GM12875 (cell line): ENCODE measurements around the gene PSMD7.

Experiments
- H3K4me3 ChIP-seq: one replicate; pipeline ENCODE4 v1.5.1; 2011; ENCODE audit warnings: low read depth, low read length, control low read depth
- TF ChIP-seq, protein P1 (sequence below): IDR thresholded peaks from 2 replicates; pipeline ENCODE4 v1.5.1; 2011; ENCODE audit warnings: low read depth, mild to moderate bottlenecking, control low read depth, inconsistent platforms, low read length, moderate library complexity, borderline replicate concordance; ENCODE audit not compliant: insufficient read depth

The PSMD7 gene

DNA sequence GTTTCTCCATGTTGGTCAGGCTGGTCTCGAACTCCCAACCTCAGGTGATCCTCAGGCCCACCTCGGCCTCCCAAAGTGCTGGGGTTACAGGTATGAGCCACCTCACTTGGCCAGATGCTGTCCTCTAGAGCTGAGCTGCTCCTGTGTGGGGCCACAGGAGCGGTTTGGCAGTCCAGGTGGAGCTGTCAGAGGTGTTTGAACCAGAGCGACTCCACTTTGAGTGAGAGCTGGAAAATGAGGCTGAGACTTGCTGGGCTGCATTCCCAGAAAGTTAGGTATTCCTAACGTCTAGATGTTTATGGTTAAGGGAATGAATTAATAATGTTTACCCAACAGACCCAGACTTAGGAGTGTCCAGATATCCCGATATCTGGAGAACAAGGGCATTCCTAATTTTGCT lies 16.8 kb upstream of the PSMD7 start:
- H3K4me3 ChIP-seq, result no peak overlapping the region
- TF ChIP-seq, protein P1, sequence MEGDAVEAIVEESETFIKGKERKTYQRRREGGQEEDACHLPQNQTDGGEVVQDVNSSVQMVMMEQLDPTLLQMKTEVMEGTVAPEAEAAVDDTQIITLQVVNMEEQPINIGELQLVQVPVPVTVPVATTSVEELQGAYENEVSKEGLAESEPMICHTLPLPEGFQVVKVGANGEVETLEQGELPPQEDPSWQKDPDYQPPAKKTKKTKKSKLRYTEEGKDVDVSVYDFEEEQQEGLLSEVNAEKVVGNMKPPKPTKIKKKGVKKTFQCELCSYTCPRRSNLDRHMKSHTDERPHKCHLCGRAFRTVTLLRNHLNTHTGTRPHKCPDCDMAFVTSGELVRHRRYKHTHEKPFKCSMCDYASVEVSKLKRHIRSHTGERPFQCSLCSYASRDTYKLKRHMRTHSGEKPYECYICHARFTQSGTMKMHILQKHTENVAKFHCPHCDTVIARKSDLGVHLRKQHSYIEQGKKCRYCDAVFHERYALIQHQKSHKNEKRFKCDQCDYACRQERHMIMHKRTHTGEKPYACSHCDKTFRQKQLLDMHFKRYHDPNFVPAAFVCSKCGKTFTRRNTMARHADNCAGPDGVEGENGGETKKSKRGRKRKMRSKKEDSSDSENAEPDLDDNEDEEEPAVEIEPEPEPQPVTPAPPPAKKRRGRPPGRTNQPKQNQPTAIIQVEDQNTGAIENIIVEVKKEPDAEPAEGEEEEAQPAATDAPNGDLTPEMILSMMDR, result no peak

DNA sequence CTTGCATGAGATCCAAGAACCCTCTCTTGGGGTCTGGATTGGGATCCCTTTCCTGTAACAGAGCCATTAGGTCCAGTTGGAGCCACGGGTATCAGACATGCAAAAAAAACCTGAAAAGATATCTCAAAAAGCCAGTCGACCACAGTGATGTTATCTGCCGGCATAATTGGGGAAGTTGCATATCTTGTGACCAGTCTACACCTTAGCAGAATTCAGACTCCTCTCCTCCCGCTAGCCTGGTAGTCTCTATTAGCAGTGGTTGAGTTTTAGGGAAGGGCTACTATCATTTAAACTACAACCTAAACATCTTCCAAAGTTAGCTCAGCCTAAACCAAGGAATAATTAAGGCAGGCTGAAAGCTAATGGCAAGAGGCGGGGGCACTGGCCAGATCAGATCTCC lies 16.2 kb upstream of the PSMD7 start:
- no peak overlapping the region for H3K4me3 ChIP-seq
- TF ChIP-seq, protein P1, result no peak

DNA sequence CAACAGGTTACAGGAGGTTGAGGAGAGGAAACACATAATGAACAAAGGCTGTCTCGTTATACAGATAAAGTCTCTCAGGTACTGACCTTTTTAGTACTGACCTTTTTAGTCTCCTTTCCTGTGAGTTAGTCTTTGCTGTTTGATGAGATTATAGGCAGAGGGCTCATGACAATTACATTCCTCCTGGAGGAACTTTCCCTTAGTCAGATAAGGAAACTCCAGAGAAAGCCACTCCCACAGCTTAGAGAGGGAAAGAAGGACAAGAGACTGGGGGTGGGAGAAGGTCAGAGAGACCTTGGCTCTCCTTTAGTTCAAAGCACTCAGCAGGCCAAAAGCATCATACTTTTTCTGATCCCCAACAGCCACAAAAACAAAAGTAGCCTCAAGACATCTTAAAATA lies 15.3 kb upstream of the PSMD7 start:
- H3K4me3 ChIP-seq, result no peak overlapping the region

DNA sequence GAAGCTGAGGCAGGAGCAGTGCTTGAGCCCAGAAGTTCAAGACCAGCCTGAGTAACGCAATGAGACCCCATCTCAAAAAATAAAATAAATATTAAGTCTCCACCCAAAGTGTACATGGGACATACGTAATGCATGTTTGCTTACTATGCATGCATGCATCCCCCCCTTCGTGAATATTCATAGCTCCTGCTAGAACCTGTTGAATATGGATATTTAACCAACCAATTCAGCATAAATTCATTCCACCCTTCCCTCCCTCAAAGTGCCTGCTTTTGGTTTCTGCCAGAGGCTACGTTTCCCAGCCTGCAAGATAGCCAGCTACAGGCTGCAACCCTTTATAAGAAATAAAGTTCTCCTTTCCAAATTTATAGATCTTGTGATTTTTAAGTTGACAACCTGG lies 12.9 kb upstream of the PSMD7 start:
- TF ChIP-seq, protein P1, result no peak
- H3K4me3 ChIP-seq, result no peak overlapping the region

More for the DNA sequence above, 15.3 kb upstream of the PSMD7 start:
- TF ChIP-seq, protein P1, result no peak

DNA sequence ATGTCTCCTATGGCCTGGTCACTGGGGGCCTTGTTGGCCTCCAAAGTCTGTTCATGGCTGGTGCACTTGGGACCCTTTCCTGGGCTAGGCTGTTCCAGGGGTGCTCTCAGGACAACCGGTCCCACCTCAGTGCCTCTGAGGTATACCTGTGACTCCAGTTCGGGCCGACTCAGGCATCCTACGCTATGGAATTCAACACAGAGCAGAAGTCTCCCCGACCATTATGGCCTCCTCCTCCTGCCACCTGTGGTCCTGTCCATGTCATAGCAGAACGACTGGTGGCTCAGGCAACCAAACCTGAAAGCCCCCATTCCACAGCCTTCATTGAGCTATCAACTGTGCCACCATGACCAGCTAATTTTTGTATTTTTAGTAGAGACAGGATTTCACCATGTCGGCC lies 8.5 kb upstream of the PSMD7 start:
- no peak overlapping the region for H3K4me3 ChIP-seq
- TF ChIP-seq, protein P1, result no peak

DNA sequence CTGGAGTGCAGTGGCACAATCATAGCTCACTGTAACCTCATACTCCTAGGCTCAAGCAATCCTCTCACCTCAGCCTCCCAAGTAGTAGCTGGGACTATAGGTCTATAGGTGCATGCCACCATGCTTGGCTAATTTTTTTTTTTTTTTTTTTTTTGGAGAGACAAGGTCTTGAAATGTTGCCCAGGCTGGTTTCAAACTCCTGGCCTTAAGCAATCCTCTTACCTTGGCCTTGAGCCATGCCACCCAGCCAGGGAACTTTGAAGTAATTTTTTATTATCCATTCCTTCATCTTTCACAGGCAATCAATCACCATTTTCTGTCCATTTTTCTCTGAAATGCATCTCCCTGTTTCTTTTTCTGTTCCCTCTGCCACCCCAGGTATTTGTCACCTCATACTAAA lies 6.3 kb upstream of the PSMD7 start:
- TF ChIP-seq, protein P1, result no peak
- H3K4me3 ChIP-seq, result no peak overlapping the region

DNA sequence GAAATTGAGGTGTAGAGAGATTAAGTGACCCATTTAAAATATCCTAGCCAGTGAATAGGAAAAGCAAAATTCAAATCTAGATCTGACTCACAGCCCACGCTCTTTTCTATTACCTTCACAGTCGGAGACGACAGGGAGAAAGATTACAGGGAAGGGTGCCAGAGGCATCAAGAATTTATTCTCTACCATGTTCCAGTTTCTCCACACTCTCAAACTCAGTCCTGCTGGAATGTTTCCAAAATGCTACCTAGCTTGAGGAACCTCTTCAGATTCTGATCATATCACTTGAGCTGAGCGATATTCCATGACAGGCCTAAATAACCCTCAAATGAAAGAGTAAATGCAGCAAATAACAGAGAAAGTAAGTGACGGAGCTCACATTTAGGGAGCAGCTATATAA lies 5.4 kb upstream of the PSMD7 start:
- TF ChIP-seq, protein P1, result no peak
- H3K4me3 ChIP-seq, result no peak overlapping the region
